Nucleus accumbens (tissue), 56 donors: Measurements from ENCODE around the gene EP400.

Experiments
- DNase-seq, 56 donors: peaks; one replicate each; lab custom pipeline; 2025; lab: John Stamatoyannopoulos, UW

Gene EP400

DNA sequence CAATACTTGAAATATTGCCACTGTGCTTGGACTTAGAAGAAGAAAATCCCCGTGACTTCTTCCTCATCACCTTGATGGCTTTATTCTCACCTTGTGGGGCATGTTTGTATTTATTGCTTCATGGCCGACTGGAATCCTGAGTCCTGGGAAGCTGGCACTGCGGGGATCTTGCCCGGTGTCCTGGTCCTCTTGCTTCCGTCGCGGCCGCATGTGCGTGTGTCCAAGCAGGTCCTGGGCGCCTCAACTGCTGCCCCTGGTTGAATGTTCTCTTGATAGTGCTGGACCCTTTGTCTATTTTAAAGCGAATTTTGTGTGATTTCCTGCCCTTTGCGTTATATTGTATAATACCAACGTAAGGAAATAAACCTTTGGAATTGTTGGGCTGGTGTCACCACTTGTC, 27.0 kb upstream of the EP400 start:
- no peak for DNase-seq

DNA sequence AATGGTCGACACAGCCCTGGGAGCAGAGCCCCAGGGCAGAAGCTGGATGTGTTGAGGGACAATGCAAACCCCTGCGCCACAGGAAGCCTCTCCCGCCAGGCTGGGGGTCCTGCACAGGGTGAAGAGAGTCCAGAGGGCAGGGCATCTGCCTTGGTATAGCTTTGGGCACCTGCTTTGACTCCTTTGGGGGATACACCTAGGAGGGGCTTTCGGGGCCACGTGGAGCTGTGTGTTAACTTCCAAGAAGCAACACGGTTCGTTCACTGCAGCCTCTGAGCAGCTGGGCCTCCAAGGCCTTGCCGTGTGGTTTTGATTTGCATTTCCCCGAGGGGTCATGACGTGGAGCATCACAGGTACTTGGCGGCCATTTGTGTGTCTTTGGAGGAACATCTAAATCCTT, 26.5 kb upstream of the EP400 start:
- no peak for DNase-seq

DNA sequence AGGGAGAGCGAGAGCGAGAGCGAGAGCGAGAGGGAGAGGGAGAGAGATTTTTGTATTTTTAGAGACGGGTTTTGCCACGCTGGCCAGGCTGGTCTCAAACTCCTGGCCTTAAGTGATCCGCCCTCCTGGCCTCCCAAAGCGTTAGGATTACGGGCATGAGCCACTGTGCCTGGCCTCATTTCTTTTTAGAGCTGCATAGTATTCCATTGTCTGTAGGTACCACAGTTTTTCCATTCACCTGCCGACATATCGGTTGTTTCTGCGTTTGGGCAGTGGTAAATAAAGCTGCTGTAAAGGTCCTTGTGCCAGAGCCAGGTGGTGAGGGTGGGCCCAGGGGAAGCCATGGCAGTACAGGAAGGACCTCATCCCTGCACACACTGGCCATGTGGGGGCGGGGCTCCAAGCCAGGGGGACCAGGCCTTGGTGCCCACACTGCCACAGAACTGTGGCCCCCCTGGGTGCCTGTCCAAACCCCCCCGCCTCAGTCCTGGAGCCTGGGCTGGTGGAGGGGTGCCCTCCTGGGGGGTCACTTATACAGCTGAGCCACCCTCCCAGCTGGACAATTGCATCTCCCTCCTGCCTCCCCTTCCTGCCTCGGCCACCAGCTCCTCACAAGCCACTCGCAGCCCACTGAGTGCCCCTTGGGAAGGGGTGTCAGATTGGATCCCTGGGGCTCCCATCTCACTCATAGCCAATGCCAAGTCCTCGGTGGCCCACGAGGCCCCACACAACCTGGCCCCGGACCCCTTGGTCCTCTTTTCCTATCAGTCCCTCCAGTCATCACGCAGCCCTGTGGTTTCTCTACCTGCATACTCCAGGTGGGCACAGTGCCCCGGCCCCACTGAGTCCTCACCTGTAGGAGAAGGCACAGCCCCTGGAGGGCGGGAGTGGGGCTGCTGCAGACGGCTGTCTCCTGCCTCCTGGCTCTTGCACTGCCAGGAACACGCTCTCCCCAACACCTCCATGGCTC, 22.3 kb upstream of the EP400 start:
- no peak for DNase-seq

DNA sequence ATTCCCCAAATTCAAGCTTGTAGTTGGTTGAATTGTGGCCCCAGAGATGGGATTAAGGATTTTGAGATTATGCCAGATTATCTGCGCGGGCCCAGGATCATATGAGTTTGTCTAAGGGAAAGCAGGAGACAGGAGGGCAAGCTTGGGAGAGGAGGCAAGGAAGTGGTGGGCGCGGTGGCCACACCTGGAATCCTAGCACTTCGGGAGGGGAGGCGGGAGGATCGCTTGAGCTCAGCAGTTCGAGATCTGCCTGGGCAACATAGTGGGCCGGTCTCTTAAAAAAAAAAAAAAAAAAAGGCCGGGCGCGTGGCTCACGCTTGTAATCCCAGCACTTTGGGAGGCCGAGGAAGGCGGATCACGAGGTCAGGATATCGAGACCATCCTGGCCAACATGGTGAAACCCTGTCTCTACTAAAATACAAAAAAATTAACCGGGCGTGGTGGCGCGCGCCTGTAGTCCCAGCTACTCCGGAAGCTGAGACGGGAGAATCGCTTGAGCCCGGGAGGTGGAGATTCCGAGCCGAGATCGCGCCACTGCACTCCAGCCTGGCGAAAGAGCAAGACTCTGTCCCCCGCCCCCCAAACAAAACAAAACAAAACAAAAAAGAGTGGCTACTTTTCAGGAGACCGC, 21.5 kb upstream of the EP400 start:
- peak in 1 of 56 donors; percentile 56 for DNase-seq

DNA sequence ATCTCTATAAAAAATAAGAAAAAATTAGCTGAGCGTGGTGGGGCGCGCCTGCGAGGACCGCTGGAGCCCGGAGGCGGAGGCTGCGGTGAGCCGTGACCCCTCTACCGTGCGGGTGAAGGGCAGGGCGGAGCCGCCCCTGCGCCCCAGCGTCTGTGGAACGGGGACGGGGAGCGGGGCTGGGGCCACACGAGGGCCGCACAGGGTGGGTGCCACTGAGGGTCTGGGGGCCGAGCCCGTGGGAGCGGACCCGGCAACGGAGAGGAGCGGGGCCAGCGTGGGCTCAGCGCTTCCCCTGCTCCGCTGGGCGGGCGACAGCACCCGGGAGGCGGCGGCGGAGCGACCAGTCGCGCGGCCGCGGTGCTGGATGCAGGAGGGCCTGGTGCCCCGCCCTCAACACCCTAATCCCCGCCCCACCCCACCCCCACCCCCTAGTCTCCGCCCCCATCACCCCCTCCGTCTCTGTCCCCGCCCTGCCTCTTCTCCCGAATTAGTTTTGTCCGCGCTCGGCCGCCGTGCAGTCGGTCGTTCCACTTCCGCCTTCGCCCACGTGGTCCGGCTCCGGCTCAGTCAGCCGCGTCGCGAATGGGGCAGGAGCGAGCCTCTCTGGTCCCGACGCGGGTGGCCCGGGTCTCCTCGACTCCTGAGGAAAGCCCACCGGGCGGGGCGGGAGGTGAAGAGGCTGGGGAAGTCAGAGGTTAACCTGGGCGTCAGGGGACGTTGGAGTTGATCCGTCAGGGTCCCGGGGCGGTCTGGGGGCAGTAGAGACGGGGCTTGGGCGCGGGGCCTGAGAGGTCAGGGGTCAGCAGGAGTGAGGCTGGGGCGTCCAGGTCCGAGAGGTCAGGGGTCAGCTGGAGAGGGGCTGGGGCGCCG, 20.8 kb upstream of the EP400 start, which contains the start of gene PUS1:
PUS1 (plus strand) TSS at position 566 of the 870 bp plus-strand sequence. CDS start 447 bp downstream, outside the sequence.
- DNase-seq: peak; percentile 45 to 96 (median 89)

DNA sequence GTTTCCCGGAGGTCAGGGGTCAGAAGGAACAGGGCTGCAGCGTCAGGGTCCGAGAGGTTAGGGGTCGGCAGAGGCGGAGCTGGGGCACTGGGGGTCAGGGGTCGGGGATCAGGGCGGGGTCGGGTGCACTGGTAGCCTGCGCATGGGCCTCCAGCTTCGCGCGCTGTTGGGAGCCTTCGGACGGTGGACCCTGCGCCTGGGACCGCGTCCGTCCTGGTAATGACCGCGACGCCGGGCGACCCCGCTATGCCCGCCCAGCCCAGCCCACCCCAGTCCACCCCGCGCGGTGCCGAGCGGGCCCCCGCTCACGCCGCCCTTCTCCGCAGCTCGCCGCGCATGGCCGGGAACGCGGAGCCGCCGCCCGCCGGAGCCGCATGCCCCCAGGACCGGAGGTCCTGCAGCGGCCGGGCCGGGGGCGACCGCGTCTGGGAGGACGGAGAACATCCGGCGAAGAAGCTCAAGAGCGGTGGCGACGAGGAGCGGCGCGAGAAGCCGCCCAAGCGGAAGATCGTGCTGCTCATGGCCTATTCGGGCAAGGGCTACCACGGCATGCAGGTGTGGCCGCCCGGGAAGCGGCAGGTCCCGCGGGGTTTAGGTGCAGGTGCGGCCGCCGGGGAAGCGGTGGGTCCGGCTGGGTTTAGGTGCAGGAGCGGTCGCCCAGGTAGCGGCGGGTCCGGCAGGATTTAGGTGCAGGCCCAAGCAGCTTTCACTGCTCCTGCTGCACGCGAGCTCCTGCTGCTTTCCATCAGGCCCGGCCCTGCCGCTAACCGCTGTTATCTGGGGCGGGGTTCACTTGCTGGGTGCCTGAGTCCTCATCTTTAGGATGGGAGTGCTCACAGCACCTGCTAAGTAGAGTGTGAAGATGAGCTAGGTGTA, 19.9 kb upstream of the EP400 start:
- peak in 1 of 56 donors; percentile 20 for DNase-seq

DNA sequence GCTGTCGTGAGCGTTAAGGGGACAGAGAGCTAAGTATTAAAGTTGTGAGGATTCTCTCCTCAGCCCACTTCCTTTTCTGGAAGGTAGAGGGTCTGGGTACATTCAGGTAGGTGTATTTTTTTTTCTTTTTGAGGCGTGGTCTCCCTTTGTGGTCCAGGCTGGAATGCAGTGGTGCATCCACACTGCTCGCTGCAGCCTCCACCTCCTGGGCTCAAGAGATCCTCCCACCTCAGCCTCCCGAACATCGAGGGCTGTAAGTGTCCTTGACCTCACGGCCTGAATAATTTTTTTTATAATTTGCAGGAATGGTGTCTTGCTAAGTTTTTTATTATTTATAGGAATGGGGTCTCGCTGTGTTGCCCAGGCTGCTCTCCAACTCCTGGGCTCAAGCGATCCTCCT, 19.2 kb upstream of the EP400 start:
- DNase-seq: no peak

DNA sequence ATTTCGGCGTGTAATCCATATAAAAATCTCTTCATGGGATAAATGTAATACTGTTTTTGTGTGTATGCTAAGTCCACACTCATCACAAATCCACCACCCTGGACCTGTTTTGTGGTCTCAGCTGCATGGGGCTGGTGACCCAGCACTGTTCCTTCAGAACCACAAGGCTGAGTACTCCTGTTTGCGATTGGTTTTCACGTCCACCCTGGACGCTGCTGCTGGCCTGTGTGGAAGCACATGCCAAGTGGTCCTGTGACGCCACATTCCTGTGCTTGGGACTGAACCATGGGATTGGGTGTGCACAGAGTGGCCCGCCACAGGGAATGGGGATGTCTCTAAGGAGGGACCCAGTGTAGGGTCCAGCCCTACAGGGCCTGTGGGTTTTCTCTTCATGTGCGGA, 16.4 kb upstream of the EP400 start:
- DNase-seq: no peak

DNA sequence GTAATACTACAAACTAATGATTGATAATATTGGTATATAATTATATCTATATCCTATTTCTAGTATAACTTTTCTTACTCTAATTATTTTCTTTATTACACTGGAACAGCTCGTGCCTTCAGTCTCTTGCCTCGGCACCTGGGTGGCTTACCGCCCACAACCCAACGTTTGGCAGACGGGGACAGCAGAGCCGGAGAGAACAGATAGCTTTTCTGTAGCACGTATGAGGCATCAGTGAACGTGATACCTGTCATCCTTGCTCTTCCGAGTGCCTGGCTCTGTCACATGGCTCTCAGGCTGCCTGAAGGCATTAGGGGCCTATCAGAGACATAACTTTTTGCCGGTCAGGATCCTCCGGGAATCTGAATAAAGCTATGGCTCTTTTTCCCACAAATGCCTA, 15.2 kb upstream of the EP400 start:
- peak in 5 of 56 donors; percentile 9 to 48 (median 26) for DNase-seq

DNA sequence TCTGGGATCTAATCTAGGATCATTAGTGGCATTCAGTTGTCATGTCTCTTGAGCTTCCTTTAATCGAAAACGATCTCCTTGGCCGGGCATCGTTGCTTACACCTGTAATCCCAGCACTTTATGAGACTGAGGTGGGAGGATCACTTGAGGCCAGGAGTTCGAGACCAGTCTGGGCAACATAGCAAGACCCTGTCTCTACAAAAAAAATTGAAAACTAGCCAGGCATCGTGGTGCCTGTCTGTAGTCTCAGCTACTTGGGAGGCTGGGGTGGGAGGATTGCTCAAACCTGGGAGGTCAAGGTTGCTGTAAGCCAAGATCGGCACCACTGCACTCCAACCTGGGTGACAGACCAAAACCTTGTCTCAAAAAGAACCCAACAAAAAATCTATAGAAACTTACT, 11.7 kb upstream of the EP400 start:
- no peak for DNase-seq

DNA sequence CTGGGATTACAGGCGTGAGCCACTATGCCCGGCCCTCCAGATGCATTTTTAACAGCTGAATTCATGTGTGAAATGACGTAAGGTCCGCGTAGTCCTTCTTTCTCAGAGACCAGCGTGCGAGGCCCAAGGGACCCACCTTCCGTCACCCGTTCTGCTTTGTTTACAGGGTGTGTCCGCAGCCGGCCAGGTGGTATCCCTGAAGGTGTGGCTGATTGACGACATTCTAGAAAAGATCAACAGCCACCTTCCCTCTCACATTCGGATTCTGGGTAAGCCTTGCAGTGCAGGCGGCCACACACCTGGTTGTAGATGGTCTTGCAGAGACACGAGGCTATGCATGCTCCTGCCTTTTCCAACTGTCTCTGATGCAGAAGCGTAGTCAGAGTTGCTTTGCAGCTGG, 10.7 kb upstream of the EP400 start:
- DNase-seq: no peak

DNA sequence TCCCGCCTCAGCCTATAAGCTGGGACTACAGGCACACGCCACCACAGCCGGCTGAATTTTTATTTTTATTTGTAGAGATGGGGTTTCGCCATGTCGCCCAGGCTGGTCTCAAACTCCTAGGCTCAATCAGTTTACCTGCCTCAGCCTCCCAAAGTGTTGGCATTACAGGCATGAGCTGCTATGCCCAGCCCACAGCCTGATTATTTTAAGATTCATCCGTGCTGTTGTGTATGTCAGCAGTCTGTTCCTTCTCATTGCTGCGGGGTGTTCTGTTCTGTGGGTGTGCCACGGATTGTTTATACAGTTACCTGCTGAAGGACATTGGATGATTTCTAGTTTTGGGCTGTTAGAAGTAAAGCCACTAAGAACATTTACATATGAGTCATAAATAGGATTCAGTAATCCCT, 9.6 kb upstream of the EP400 start:
- DNase-seq: peak in 3 of 56 donors; percentile 21 to 53 (median 46)

DNA sequence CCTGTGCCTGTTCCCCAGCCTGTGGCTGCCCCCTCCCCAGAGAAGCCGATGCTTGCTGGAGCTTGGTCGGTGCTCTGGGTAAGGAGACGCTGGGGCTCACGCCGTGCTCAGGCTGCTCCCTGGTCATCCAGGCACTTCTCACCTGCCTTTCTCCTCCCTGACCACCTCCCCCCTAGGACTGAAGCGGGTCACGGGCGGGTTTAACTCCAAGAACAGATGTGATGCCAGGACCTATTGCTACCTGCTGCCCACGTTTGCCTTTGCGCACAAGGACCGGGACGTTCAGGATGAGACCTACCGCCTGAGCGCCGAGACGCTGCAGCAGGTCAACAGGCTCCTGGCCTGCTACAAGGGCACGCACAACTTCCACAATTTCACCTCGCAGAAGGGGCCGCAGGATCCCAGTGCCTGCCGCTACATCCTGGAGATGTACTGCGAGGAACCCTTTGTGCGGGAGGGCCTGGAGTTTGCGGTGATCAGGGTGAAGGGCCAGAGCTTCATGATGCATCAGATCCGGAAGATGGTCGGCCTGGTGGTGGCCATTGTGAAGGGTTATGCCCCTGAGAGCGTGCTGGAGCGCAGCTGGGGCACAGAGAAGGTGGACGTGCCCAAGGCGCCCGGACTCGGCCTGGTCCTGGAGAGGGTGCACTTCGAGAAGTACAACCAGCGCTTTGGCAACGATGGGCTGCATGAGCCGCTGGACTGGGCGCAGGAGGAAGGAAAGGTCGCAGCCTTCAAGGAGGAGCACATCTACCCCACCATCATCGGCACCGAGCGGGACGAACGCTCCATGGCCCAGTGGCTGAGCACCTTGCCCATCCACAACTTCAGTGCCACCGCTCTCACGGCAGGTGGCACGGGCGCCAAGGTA, 8.4 kb upstream of the EP400 start:
- no peak for DNase-seq

DNA sequence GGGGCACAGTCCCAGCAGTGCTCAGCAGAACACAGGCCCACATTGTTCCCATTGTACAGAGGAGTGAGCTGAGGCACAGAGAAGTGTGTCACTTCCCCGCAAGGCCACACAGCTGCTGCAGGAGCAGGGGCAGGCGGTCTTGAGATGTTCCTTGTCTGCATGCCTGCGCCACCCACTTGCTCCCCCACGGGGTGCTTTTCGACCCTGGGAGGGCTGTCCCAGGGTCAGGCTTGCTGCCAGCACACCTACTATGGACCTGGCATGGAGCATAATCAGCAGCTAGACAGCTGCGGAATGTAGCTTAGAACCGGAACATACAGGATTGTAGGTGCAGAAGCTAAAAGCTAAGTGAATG, 7.8 kb upstream of the EP400 start:
- DNase-seq: no peak

DNA sequence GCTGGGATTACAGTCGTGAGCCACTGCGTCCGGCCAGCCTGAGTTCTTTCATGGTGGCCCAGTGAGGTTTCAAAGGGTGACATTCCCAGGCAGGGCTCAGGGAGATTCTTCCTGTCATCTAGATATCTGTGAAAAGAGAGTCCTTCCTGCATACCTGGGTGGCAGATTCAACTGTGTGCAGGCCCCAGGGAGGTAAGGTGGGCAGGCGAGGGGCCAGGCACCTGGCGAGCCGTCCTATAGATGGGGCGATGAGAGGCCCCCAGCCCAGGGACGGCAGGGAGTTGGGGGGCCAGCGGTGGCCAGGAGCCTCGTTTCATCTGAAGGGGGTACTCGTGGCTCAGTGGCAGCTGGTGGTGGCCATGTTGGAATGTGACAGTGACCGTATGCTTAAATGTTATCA, 7.1 kb upstream of the EP400 start:
- no peak for DNase-seq

DNA sequence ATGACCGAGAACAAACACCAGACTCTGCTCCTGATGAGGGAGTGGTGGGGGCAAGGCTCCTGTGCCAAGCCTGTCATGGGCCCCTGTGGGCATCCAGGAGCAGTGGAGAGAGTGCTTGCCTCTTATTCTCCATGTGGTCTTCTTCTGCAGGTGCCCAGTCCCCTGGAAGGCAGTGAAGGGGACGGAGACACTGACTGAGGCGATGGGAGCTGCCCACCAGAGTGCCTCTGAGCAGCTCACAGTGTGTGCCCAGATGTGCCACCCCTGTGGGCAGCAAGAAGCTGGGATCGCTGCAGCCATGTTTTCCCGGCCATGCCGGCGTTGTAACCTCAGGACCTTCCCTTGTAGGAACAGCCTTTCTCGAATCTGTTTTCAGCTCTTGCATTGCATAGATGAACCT, 6.4 kb upstream of the EP400 start:
- DNase-seq: no peak

DNA sequence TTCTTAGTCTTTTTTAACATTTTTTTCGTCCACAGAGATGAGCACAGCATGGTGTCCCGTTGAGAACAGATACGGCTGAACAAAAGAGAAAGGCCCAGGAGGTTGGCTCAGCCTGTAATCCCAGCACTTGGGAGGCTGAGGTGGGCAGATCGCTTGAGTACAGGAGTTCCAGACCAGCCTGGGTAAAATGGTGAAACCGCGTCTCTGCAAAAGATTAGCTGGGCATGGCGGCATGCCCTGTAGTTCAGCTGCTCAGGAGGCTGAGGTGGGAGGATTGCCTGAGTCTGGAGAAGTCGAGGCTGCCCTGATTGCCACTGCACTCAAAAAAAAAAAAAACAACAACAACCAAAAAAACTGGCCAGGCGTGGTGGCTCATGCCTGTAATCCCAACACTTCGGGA, 5.9 kb upstream of the EP400 start:
- no peak for DNase-seq

DNA sequence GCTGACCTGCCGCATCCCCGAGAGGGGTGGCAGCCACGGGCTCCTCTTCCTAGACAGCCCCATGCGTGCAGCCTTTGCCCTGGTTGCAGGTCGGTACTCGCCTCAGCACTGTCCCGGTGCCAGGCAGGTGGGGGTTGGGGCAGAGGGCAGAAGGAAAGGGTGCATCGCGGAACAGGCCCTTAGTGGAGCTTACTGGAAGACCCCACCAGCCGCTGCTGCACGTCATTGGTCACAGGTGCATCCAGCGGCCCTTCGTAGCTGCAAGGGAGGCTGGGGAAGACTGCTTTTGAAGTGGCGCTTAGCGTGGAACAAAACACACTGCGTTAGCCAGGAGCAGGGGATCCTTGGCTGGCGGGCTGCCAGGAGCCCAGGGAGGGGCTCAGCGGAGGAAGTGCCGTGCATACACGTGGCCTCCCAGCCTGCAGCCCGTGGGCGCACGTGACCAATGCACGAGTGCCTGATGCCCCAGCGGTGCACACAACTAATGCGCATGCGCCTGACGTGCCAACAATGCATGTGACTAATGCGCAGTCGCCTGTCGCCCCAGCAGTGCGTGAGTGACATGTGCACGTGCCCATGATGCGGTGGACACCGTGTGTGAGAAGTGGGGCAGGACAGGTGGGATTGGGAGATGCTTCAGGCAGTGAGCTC, 5.0 kb upstream of the EP400 start:
- DNase-seq: no peak
